ENCODE results near the gene UQCRQ. TPM values are rescaled to one million over a fixed set of nuclear protein-coding genes. Genes with fewer than 3 reads are reported as not detected.

The UQCRQ gene
- total and polyA plus RNA-seq, 3 donors from 2014 or later = 154 to 171 (median 167) TPM

DNA sequence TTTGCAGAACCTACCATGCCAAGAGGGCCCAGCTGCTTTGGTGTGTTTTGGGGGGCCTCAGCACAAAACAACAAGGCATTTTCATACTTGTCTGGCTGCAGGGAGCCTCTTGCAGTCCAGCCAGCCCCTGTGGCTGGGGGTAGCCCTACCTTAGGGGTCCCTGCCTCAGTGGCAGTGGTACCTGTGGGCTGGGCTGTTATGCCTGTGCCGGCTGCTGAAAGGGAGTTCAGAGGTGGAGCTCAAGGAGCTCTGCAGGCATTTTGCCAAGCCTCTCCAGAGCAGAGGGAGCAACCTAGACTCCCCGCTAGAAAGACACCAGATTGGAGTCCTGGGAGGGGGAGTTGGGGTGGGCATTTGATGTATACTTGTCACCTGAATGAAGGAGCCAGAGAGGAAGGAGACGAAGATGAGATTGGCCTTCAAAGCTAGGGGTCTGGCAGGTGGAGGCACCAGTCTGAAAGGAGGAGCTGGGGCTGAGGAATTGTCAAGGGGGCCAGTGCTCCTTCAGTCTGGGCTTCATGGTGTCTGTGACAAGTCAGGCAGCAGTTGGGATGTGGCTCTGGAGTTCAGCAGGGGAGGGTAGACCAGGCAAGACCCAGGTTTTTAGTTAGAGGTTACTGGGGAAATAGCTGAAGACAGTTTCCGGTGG lies 37.5 kb upstream of the UQCRQ start:
- Histone ChIP-seq H3K4me3 (no peak overlapping the region), H3K27me3 (no peaks in the 10 kb centered on the region), H3K27ac (no peak overlapping the region), H3K9me3 (no peaks in the 10 kb centered on the region), H3K36me3 (ENCODE audit: low read depth, missing control alignments) (no peaks in the 10 kb centered on the region), H3K4me1 (peaks cover 4% of the 10 kb centered on the region)
- whole genome bisulfite sequencing, 2 donors = 61 to 73% methylated on average over 3 to 4 of the region's 4 CpGs
- DNase-seq = no peak
- intact Hi-C loops (cut with DNase I; ENCODE audit: low total_unique reads) = no loop called here
- TF ChIP-seq CTCF (IDR thresholded peaks at IDR 0.05) (no peak), POLR2A (IDR thresholded peaks at IDR 0.05) (no peak)

DNA sequence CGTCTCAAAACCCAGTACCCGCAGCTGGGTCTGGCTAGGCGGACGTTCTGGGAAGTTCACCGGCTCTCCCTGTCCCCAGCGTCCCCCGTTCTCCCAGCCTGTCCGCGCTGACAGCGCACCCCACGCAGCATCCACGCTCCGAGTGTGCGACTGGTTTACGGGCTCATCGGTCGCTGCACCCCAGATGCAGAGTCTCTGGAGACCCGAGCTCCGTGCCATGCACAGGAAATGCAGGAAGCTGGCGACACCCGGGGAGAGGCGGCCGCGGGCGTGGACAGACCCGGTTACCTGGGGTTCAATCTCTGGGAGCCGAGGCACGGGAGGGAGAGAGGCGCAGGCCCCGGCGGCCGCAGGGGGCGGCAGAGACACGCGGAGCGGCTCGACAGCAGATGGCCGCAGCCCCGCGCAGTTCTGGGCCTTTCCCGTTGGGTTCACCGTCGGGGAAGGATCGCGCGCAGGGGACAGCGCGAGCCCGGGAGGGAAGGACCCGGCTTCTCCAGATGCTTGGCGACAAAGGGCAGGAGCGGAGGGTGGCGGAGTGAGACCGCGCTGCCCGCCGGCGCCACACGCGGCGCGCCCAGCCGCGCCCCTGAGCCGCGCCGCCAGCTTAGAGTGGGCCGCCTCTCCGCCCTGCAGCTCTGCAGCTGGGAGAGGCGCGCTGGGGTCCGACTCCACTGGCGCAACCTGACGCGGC lies 36.6 kb upstream of the UQCRQ start:
- intact Hi-C loops (cut with DNase I; ENCODE audit: low total_unique reads) = no loop called here
- WGBS, 2 donors = 2 to 20% methylated on average over 4 to 50 of the region's 75 CpGs
- DNase-seq = peak; percentile 81
- peaks cover 4% of the 10 kb centered on the region for H3K4me1 ChIP-seq
- no peaks in the 10 kb centered on the region for H3K27me3 ChIP-seq
- peak overlapping the region; percentile 54 to 63 for H3K4me3 ChIP-seq
- no peaks in the 10 kb centered on the region for H3K36me3 ChIP-seq (ENCODE audit: low read depth, missing control alignments)
- no peaks in the 10 kb centered on the region for H3K9me3 ChIP-seq
- peak overlapping the region in 1 of 2 donors; percentile 45 for H3K27ac ChIP-seq
- TF ChIP-seq CTCF (IDR thresholded peaks at IDR 0.05) (peak; percentile 76 to 87 (median 87)), POLR2A (IDR thresholded peaks at IDR 0.05) (no peak)

DNA sequence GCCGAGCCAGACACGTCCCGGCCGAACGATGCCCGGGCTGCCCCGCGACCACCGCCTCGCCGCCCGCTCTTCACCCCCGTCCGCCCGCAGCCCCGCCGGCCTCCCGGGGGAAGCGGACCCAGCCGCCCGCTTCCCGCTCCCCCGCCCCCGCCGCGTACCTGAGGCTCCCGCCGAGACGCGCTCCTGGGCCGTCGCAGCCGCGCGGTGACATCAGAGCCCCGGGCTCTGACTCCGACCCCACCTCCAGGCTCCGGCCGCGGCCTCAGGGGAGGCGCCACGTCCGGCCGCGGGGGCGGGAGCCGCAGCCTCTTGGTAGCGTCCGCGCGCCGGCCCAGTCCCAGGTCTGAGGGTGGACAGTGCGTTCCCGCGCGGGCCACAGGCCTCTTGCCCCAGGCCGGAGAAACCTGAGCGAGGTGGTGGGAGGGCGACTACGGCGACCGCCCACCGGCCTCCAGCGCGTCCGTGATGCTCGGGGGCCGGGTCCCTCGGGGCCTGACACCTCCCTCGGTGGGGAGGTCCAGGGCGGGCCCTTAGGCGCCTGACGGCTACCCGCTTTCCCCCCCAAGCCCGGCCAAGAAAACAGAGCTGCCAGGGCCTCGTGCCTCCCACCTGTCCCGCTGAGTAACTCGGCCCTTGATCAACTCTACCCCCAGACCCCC lies 35.9 kb upstream of the UQCRQ start, which contains the start of gene SHROOM1:
Gene SHROOM1, minus strand, starts transcription at position 212 of the 659 bp plus-strand sequence. CDS start 4,507 bp downstream, outside the sequence.
- Histone ChIP-seq H3K27ac (peak within 1 kb of the TSS in 1 of 2 donors; percentile 45), H3K4me3 (peak within 1 kb of the TSS; percentile 54 to 63), H3K4me1 (peaks cover 4% of the 10 kb centered on the region), H3K27me3 (no peaks in the 10 kb centered on the region), H3K9me3 (no peaks in the 10 kb centered on the region), H3K36me3 (ENCODE audit: low read depth, missing control alignments) (no peaks in the 10 kb centered on the region)
- DNase-seq = peak; percentile 52
- intact Hi-C loops (cut with DNase I; ENCODE audit: low total_unique reads) = no loop called here
- 3 to 18% methylated on average over 12 to 61 of the region's 78 CpGs for WGBS, 2 donors
- TF ChIP-seq POLR2A (IDR thresholded peaks at IDR 0.05) (no peak), CTCF (IDR thresholded peaks at IDR 0.05) (no peak)

- H3K4me1 ChIP-seq = peaks cover 4% of the 10 kb centered on the region
- DNase-seq = no peak
- peak overlapping the region; percentile 54 to 63 for H3K4me3 ChIP-seq
- H3K9me3 ChIP-seq = no peaks in the 10 kb centered on the region
- H3K27ac ChIP-seq = no peak overlapping the region
- H3K27me3 ChIP-seq = no peaks in the 10 kb centered on the region
- intact Hi-C loops (cut with DNase I; ENCODE audit: low total_unique reads) = no loop called here
- 71 to 75% methylated on average over 14 to 15 of the region's 15 CpGs for WGBS, 2 donors
- TF ChIP-seq CTCF (IDR thresholded peaks at IDR 0.05) (no peak), POLR2A (IDR thresholded peaks at IDR 0.05) (no peak)
- H3K36me3 ChIP-seq (ENCODE audit: low read depth, missing control alignments) = no peaks in the 10 kb centered on the region
Measured at GRCh38 chr5:132831095-132831860, 35.2 kb upstream of the UQCRQ start.

All from testis (tissue), 3 donors.